HepG2 (cell line): ENCODE data around the gene PRM2. TPM values are rescaled to one million over a fixed set of nuclear protein-coding genes. Genes with fewer than 3 reads are reported as not detected.

Experiments
- ATM ChIP-seq: fragments of 450-650 bp; IDR thresholded peaks from 2 replicates; pipeline ENCODE4 v1.7.1; 2017; ENCODE audit warnings: mild to moderate bottlenecking, borderline replicate concordance
- CCAR2 ChIP-seq: fragments of 200-400 bp; formaldehyde crosslinking; optimal IDR thresholded peaks from 2 replicates; pipeline ENCODE3; 2018; ENCODE audit warnings: low read depth, mild to moderate bottlenecking, low read length, moderate library complexity
- CREBL2 ChIP-seq: sonication (generic); formaldehyde crosslinking; IDR thresholded peaks from 2 replicates; pipeline ENCODE4 v1.8.1; 2023; ENCODE audit warnings: missing genetic modification reagents, mild to moderate bottlenecking, borderline replicate concordance
- FOXJ3 ChIP-seq: sonication (generic); formaldehyde crosslinking; IDR thresholded peaks from 2 replicates; pipeline ENCODE4 v1.4.0; 2020; ENCODE audit warnings: missing genetic modification reagents, mild to moderate bottlenecking, borderline replicate concordance
- FOXM1 ChIP-seq: sonication (generic); formaldehyde crosslinking; IDR thresholded peaks from 2 replicates; pipeline ENCODE4 v1.5.0; 2020; ENCODE audit warnings: missing genetic modification reagents
- POLR2A ChIP-seq, 2 experiments: IDR thresholded peaks; 2 replicates each; pipeline ENCODE4 v1.6.1; 2011; ENCODE audit warnings: low read depth in 2 of 2, low read length in 2 of 2, mild to moderate bottlenecking in 1 of 2, moderate library complexity in 1 of 2; ENCODE audit not compliant: insufficient read depth in 1 of 2
- SP1 ChIP-seq, 2 experiments: fragments of 450-650 bp in 1 of 2; sonication (generic) in 1 of 2; formaldehyde crosslinking in 1 of 2; IDR thresholded peaks; 2 replicates each; pipeline versions ENCODE4 v1.4.0 to v1.6.1; 2016 to 2020; ENCODE audit warnings: missing genetic modification reagents in 1 of 2
- YEATS4 ChIP-seq: sonication (generic); formaldehyde crosslinking; IDR thresholded peaks from 2 replicates; pipeline ENCODE4 v1.4.0; 2020; ENCODE audit warnings: missing genetic modification reagents, borderline replicate concordance
- ZBTB44 ChIP-seq: sonication (generic); formaldehyde crosslinking; IDR thresholded peaks from 2 replicates; pipeline ENCODE4 v1.4.0; 2020; ENCODE audit warnings: missing genetic modification reagents
- ZFAT ChIP-seq: sonication (generic); formaldehyde crosslinking; conservative IDR thresholded peaks from 2 replicates; pipeline ENCODE4 v1.8.1; 2023; ENCODE audit warnings: missing genetic modification reagents, inconsistent platforms
- ZFP36 ChIP-seq: fragments of 150-350 bp; IDR thresholded peaks from 2 replicates; pipeline ENCODE4 v1.6.1; 2018; ENCODE audit warnings: borderline replicate concordance, low read length, low read depth; ENCODE audit not compliant: partially characterized antibody
- ZNF512 ChIP-seq: sonication (generic); formaldehyde crosslinking; IDR thresholded peaks from 2 replicates; pipeline ENCODE4 v1.4.0; 2020; ENCODE audit warnings: mild to moderate bottlenecking, missing genetic modification reagents
- ZNF563 ChIP-seq: sonication (generic); formaldehyde crosslinking; IDR thresholded peaks from 2 replicates; pipeline ENCODE4 v1.8.0; 2022; ENCODE audit warnings: mild to moderate bottlenecking, moderate library complexity, missing genetic modification reagents
- ZNF772 ChIP-seq: sonication (generic); formaldehyde crosslinking; IDR thresholded peaks from 2 replicates; pipeline ENCODE4 v1.5.0; 2020; ENCODE audit warnings: mild to moderate bottlenecking, missing genetic modification reagents
- ZSCAN21 ChIP-seq: sonication (generic); formaldehyde crosslinking; IDR thresholded peaks from 2 replicates; pipeline ENCODE4 v1.8.0; 2022; ENCODE audit warnings: mild to moderate bottlenecking, missing genetic modification reagents, moderate library complexity, borderline replicate concordance
- ZXDC ChIP-seq: sonication (generic); formaldehyde crosslinking; IDR thresholded peaks from 2 replicates; pipeline ENCODE4 v1.5.0; 2020; ENCODE audit warnings: mild to moderate bottlenecking, missing genetic modification reagents
- polyA plus RNA-seq, 8 experiments: library from polyadenylated mRNA; depleted of rRNA in 3 of 8; stranded (reverse) in 7 of 8; unstranded in 1 of 8; fragments of >200 nt; fragmentation: Illumina TruSeq in 4 of 8; extraction: Trizol in 4 of 8; gene quantifications; 2 replicates each; pipeline versions ENCODE4 v1.2.1 to v1.2.3, GENCODE V29; 2011 to 2016; ENCODE audit warnings: low read depth in 4 of 8, missing spikeins in 1 of 8, mixed read lengths in 1 of 8; ENCODE audit not compliant: insufficient read depth in 1 of 8
- total RNA-seq, 5 experiments: library from RNA; depleted of rRNA; stranded (reverse); fragments of >200 nt; fragmentation: Illumina TruSeq; extraction: Trizol; gene quantifications; 2 replicates each; pipeline ENCODE4 v1.2.3, GENCODE V29; 2016; ENCODE audit warnings: low read depth in 1 of 5
- TF ChIP-seq, protein P1 (sequence below): sonication (generic); formaldehyde crosslinking; IDR thresholded peaks from 2 replicates; pipeline ENCODE4 v1.8.1; 2023; ENCODE audit warnings: mild to moderate bottlenecking, moderate library complexity, missing genetic modification reagents
- TF ChIP-seq, protein P2 (sequence below): sonication (generic); formaldehyde crosslinking; IDR thresholded peaks from 2 replicates; pipeline ENCODE4 v1.8.0; 2022; ENCODE audit warnings: mild to moderate bottlenecking, missing genetic modification reagents, moderate library complexity
- TF ChIP-seq, protein P3 (sequence below): sonication (generic); formaldehyde crosslinking; IDR thresholded peaks from 2 replicates; pipeline ENCODE4 v1.4.0; 2020; ENCODE audit warnings: missing genetic modification reagents, borderline replicate concordance

Gene PRM2
- total and polyA plus RNA-seq, 2 of the 13 experiments (the other 11 are each of a cell fraction or from before 2014, with no cell fraction given) = 0.54 TPM; not detected in 1

GRCh38 chr16:11256661-11257130 lies 19.6 kb downstream of the PRM2 start (continued):
- TF ChIP-seq ZBTB44 (CRISPR knock-in tag) (no peak), YEATS4 (no peak), ZXDC (CRISPR knock-in tag) (no peak; the same call in 1 of the 2 replicates), CREBL2 (CRISPR knock-in tag) (no peak), ZFP36 (no peak), ZNF772 (no peak; the same call in 1 of the 2 replicates), FOXM1 (no peak), ZNF512 (CRISPR knock-in tag) (no peak), ZNF563 (CRISPR knock-in tag) (0 out of 2 replicates have a peak, but pooled peaks have one; percentile 23), FOXJ3 (CRISPR knock-in tag) (no peak), ZSCAN21 (no peak), POLR2A (IDR thresholded peaks at IDR 0.05; ENCODE audit: insufficient read depth in 1 of 2, low read depth in 2 of 2, low read length in 2 of 2) (no peak), CCAR2 (peak; percentile 16), ZFAT (no peak), SP1 (IDR thresholded peaks at IDR 0.05) (no peak), SP1 (CRISPR knock-in tag; IDR thresholded peaks at IDR 0.05) (peak; percentile 34; the same call in 1 of the 2 replicates), ATM (no peak)
- TF ChIP-seq, protein P1, sequence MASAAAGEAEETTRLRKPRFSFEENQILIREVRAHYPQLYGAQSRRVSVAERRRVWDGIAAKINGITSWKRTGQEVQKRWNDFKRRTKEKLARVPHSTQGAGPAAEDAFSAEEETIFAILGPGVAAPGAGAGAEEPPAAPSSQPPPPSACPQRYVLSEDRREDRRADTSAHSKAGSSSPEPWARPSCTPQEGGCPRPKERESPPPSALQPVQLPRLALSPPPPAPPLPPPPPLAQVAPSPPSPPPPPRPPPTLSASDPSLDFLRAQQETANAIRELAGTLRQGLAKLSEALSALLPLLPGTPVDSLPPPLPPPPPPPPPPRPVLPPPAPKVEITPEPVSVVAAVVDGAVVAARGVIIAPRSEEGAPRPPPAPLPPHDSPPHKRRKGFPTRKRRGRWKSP (CRISPR knock-in tag) = no peak
- TF ChIP-seq, protein P2, sequence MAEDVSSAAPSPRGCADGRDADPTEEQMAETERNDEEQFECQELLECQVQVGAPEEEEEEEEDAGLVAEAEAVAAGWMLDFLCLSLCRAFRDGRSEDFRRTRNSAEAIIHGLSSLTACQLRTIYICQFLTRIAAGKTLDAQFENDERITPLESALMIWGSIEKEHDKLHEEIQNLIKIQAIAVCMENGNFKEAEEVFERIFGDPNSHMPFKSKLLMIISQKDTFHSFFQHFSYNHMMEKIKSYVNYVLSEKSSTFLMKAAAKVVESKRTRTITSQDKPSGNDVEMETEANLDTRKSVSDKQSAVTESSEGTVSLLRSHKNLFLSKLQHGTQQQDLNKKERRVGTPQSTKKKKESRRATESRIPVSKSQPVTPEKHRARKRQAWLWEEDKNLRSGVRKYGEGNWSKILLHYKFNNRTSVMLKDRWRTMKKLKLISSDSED (CRISPR knock-in tag) = no peak; the same call in 1 of the 2 replicates
- TF ChIP-seq, protein P3, sequence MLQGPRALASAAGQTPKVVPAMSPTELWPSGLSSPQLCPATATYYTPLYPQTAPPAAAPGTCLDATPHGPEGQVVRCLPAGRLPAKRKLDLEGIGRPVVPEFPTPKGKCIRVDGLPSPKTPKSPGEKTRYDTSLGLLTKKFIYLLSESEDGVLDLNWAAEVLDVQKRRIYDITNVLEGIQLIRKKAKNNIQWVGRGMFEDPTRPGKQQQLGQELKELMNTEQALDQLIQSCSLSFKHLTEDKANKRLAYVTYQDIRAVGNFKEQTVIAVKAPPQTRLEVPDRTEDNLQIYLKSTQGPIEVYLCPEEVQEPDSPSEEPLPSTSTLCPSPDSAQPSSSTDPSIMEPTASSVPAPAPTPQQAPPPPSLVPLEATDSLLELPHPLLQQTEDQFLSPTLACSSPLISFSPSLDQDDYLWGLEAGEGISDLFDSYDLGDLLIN (CRISPR knock-in tag) = no peak
